ENCODE data around the gene RGS7.
"Not testable (repeated sequence)": the region's sequence is repeated elsewhere in the genome, so short reads cannot be mapped to it uniquely, and the experiment has no call there.

The RGS7 gene

GRCh38 chr1:241138248-241138647 is 218.8 kb downstream of the RGS7 start:
- no peak for DNase-seq (ENCODE audit: low spot score)

GRCh38 chr1:241136389-241136788 is 220.6 kb downstream of the RGS7 start:
- no peak for DNase-seq (ENCODE audit: low spot score)

- no peak for DNase-seq (ENCODE audit: low spot score)
These were observed 225.3 kb downstream of the RGS7 start for GRCh38 chr1:241131636-241132194.

GRCh38 chr1:241130881-241131280 is 226.1 kb downstream of the RGS7 start:
- DNase-seq (ENCODE audit: low spot score): no peak

GRCh38 chr1:241129207-241129960 is 227.6 kb downstream of the RGS7 start:
- DNase-seq (ENCODE audit: low spot score): no peak

GRCh38 chr1:241125286-241125685 is 231.7 kb downstream of the RGS7 start:
- DNase-seq (ENCODE audit: low spot score): no peak

GRCh38 chr1:241118049-241118448 is 239.0 kb downstream of the RGS7 start:
- no peak for DNase-seq (ENCODE audit: low spot score)

- DNase-seq (ENCODE audit: low spot score): no peak
These were observed 241.2 kb downstream of the RGS7 start for GRCh38 chr1:241115784-241116183.

- DNase-seq (ENCODE audit: low spot score): no peak
These were observed 242.2 kb downstream of the RGS7 start for GRCh38 chr1:241114699-241115233.

GRCh38 chr1:241113557-241113956 is 243.4 kb downstream of the RGS7 start:
- DNase-seq (ENCODE audit: low spot score): no peak

- DNase-seq (ENCODE audit: low spot score): no peak
These were observed 248.0 kb downstream of the RGS7 start for GRCh38 chr1:241109039-241109438.

- DNase-seq (ENCODE audit: low spot score): no peak
These were observed 251.9 kb downstream of the RGS7 start for GRCh38 chr1:241105147-241105546.

- DNase-seq (ENCODE audit: low spot score): no peak
These were observed 254.3 kb downstream of the RGS7 start for GRCh38 chr1:241102664-241103063.

GRCh38 chr1:241101622-241102021 is 255.4 kb downstream of the RGS7 start:
- no peak for DNase-seq (ENCODE audit: low spot score)

- no peak for DNase-seq (ENCODE audit: low spot score)
These were observed 259.5 kb downstream of the RGS7 start for GRCh38 chr1:241097479-241097878.

GRCh38 chr1:241096982-241097381 is 260.0 kb downstream of the RGS7 start:
- DNase-seq (ENCODE audit: low spot score): no peak

- no peak for DNase-seq (ENCODE audit: low spot score)
These were observed 261.2 kb downstream of the RGS7 start for GRCh38 chr1:241095847-241096246.

GRCh38 chr1:241090798-241091197 is 266.2 kb downstream of the RGS7 start:
- DNase-seq (ENCODE audit: low spot score): no peak

GRCh38 chr1:241089066-241089465 is 267.9 kb downstream of the RGS7 start:
- DNase-seq (ENCODE audit: low spot score): not testable (repeated sequence)

- DNase-seq (ENCODE audit: low spot score): not testable (repeated sequence)
These were observed 268.9 kb downstream of the RGS7 start for GRCh38 chr1:241088075-241088474.

- DNase-seq (ENCODE audit: low spot score): no peak
These were observed 270.3 kb downstream of the RGS7 start for GRCh38 chr1:241086686-241087085.

- DNase-seq (ENCODE audit: low spot score): no peak
These were observed 273.7 kb downstream of the RGS7 start for GRCh38 chr1:241083285-241083684.

- DNase-seq (ENCODE audit: low spot score): no peak
These were observed 275.5 kb downstream of the RGS7 start for GRCh38 chr1:241081473-241081872.

GRCh38 chr1:241079459-241079858 is 277.5 kb downstream of the RGS7 start:
- DNase-seq (ENCODE audit: low spot score): no peak

Data from hematopoietic multipotent progenitor cell treated with erythropoietin and hydrocortisone succinate and interleukin-3 and kit ligand, for 17 days (in vitro differentiated cells).